ENCODE results near the gene MGMT.

DNA sequence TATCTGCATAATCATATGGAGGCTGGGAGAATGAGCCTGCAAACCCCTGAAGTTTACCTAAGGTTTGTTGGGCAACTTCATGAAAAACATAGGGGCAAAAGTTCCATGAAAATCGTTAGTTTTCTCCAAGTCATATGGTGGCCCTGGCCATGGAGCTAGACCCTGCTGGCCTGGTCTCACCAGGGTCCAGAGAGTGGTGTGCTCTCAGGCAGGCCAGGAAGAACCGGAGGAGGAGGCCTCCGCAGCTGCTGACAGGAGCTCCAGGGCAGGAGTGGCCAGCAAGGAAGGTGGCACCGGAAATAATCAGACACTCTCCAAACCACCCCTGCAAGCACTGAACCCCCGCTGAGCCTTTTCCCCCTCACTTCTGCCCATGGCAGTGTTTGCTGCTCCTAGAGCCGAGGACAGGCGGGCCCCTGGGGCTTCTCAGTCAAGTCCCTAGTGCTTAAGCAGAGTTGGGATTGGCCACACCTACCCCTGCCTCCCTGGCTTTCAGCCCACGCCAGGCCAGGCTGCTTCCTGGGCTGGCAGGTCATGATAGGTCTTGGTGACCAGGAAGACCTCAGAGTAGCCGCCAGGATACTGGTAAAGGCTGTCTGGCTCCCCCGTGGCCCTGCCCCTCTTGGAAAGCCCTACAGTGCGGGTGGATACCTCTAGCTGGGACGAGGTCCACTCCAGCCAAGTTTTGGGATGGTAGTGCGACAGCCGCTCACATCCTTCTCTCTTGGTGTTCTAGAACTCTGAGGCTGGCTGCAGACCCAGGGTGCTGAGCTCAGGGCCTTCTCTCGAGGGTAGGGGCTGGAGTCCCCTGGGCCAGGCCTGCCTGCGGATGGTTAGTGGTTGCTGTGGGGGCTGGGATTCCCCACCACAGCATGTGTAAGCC, 242.8 kb downstream of the MGMT start:
- TF ChIP-seq CTCF (IDR thresholded peaks at IDR 0.05; ENCODE audit: low read depth, low read length, missing input control) (no peak), FOXA2 (IDR thresholded peaks at IDR 0.05) (no peak), TAF1 (conservative IDR thresholded peaks at IDR 0.05) (no peak), MAX (IDR thresholded peaks at IDR 0.05) (no peak), RAD21 (IDR thresholded peaks at IDR 0.05) (no peak), EGR1 (IDR thresholded peaks at IDR 0.05; ENCODE audit: low read depth in 2 of 2) (no peak), SP1 (IDR thresholded peaks at IDR 0.05) (no peak), HNF4G (IDR thresholded peaks at IDR 0.05) (no peak), GABPA (IDR thresholded peaks at IDR 0.05 in 1 of 2, conservative IDR thresholded peaks at IDR 0.05 in 1 of 2) (no peak), JUND (IDR thresholded peaks at IDR 0.05) (no peak)
- TF ChIP-seq, protein P1, sequence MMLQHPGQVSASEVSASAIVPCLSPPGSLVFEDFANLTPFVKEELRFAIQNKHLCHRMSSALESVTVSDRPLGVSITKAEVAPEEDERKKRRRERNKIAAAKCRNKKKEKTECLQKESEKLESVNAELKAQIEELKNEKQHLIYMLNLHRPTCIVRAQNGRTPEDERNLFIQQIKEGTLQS (IDR thresholded peaks at IDR 0.05): no peak
- TF ChIP-seq, protein P2, sequence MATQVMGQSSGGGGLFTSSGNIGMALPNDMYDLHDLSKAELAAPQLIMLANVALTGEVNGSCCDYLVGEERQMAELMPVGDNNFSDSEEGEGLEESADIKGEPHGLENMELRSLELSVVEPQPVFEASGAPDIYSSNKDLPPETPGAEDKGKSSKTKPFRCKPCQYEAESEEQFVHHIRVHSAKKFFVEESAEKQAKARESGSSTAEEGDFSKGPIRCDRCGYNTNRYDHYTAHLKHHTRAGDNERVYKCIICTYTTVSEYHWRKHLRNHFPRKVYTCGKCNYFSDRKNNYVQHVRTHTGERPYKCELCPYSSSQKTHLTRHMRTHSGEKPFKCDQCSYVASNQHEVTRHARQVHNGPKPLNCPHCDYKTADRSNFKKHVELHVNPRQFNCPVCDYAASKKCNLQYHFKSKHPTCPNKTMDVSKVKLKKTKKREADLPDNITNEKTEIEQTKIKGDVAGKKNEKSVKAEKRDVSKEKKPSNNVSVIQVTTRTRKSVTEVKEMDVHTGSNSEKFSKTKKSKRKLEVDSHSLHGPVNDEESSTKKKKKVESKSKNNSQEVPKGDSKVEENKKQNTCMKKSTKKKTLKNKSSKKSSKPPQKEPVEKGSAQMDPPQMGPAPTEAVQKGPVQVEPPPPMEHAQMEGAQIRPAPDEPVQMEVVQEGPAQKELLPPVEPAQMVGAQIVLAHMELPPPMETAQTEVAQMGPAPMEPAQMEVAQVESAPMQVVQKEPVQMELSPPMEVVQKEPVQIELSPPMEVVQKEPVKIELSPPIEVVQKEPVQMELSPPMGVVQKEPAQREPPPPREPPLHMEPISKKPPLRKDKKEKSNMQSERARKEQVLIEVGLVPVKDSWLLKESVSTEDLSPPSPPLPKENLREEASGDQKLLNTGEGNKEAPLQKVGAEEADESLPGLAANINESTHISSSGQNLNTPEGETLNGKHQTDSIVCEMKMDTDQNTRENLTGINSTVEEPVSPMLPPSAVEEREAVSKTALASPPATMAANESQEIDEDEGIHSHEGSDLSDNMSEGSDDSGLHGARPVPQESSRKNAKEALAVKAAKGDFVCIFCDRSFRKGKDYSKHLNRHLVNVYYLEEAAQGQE (IDR thresholded peaks at IDR 0.05): no peak

Data from liver (tissue), 3 donors.